GM19351 (cell line): ENCODE measurements around the gene RHOH.

Source experiments
- ATAC-seq: cut with Tn5 transposase; IDR thresholded peaks from one replicate; pipeline ENCODE4 v1.9.1; 2021; ENCODE audit warnings: mild to moderate bottlenecking, moderate library complexity; ENCODE audit not compliant: unreplicated experiment

RHOH gene

GRCh38 chr4:40186665-40187014, 10.2 kb upstream of the RHOH start:
- no peak for ATAC-seq

- ATAC-seq, result no peak
Observed at GRCh38 chr4:40187386-40187906, 9.4 kb upstream of the RHOH start.

- ATAC-seq, result no peak
Observed at GRCh38 chr4:40190019-40190418, 6.8 kb upstream of the RHOH start.

GRCh38 chr4:40190465-40190864, 6.4 kb upstream of the RHOH start:
- no peak for ATAC-seq

GRCh38 chr4:40190880-40191815, 5.7 kb upstream of the RHOH start:
- ATAC-seq, result no peak

GRCh38 chr4:40192114-40193015, 4.5 kb upstream of the RHOH start:
- ATAC-seq, result peak; percentile 41

- peak; percentile 38 for ATAC-seq
Observed at GRCh38 chr4:40193016-40193571, 3.7 kb upstream of the RHOH start.

GRCh38 chr4:40193578-40193977, 3.3 kb upstream of the RHOH start:
- ATAC-seq, result no peak

GRCh38 chr4:40194602-40195161, 2.1 kb upstream of the RHOH start:
- no peak for ATAC-seq

- ATAC-seq, result no peak
Observed at GRCh38 chr4:40195182-40196177, 1.4 kb upstream of the RHOH start.

GRCh38 chr4:40196272-40196671, 559 bp upstream of the RHOH start:
- ATAC-seq, result no peak

- no peak for ATAC-seq
Observed at GRCh38 chr4:40197879-40198689, 1.3 kb downstream of the RHOH start.

GRCh38 chr4:40199179-40199670, 2.4 kb downstream of the RHOH start:
- ATAC-seq, result no peak

GRCh38 chr4:40199999-40200874, 3.4 kb downstream of the RHOH start:
- peak; percentile 67 for ATAC-seq

- no peak for ATAC-seq
Observed at GRCh38 chr4:40200875-40201801, 4.3 kb downstream of the RHOH start.

- ATAC-seq, result no peak
Observed at GRCh38 chr4:40201898-40202297, 5.1 kb downstream of the RHOH start.

- no peak for ATAC-seq
Observed at GRCh38 chr4:40202474-40202873, 5.6 kb downstream of the RHOH start.
